ENCODE results near the gene ADAMTSL5. TPM values are rescaled to one million over a fixed set of nuclear protein-coding genes. Genes with fewer than 3 reads are reported as not detected.

ADAMTSL5 gene
- total RNA-seq, 2 donors from 2014 or later = 4.1 to 4.8 TPM

DNA sequence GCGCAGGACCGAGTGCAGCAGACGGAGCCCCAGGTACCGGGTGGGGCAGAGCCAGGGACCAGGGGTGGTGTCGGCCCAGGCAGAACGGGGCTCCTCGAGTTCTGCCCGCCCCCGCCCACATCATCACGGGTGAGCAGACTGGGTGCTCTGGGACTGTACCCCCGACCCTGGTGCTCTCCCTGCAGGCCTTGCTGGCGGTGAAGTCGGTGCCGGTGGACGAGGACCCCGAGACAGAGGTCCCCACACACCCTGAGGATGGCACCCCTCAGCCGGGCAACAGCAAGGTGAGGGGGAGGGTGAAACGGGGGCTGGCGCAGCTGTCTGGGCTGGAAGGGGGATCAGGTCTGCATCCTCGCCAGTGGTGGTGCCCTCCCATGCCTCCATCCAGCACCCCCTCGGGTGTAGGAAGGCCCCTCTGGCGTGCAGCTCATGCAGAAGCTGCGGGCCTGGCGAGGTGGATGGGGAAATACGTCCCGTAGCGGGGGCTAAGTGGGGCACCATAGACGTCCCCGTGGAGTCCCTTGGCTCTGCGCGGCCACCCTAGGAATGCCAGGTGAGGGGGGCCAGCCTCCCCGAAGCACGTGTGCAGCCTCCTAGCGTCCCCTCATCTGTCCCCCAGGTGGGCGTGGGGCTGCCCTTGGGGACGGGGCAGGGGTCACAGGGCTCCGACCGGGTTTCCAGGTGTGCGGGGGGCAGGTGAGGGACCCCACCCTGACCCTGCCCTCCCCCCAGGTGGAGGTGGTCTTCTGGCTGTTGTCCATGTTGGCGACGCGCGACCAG lies 56.5 kb downstream of the ADAMTSL5 start:
- Histone ChIP-seq H3K9me3 (ENCODE audit: control insufficient read depth, low read length) (no peaks in the 10 kb centered on the region), H3K27ac (ENCODE audit: low read depth, low read length) (no peak overlapping the region), H3K4me3 (ENCODE audit: low read length) (no peak overlapping the region), H3K9ac (ENCODE audit: extremely low read depth, low read length, poor library complexity, severe bottlenecking) (no peak overlapping the region), H3K36me3 (ENCODE audit: control insufficient read depth, insufficient read depth, low read length) (no peaks in the 10 kb centered on the region), H3K27me3 (ENCODE audit: control insufficient read depth, insufficient read depth, low read length, poor library complexity, severe bottlenecking) (peaks cover 55% of the 10 kb centered on the region), H3K4me1 (ENCODE audit: control insufficient read depth, insufficient read depth, low read length) (no peaks in the 10 kb centered on the region)
- Mint-ChIP-seq H3K36me3 (ENCODE audit: low read depth) (no peaks in the 10 kb centered on the region), H3K4me3 (no peak overlapping the region), H3K4me1 (no peaks in the 10 kb centered on the region), H3K9me3 (no peaks in the 10 kb centered on the region), H3K27ac (no peak overlapping the region), H3K27me3 (ENCODE audit: insufficient read depth) (peaks cover 73% of the 10 kb centered on the region)
- WGBS, 2 experiments (ENCODE audit: insufficient coverage in 1 of 2, insufficient read length in 1 of 2) = 91 to 94% methylated on average over 22 to 43 of the region's 43 CpGs
- TF ChIP-seq, protein P1, sequence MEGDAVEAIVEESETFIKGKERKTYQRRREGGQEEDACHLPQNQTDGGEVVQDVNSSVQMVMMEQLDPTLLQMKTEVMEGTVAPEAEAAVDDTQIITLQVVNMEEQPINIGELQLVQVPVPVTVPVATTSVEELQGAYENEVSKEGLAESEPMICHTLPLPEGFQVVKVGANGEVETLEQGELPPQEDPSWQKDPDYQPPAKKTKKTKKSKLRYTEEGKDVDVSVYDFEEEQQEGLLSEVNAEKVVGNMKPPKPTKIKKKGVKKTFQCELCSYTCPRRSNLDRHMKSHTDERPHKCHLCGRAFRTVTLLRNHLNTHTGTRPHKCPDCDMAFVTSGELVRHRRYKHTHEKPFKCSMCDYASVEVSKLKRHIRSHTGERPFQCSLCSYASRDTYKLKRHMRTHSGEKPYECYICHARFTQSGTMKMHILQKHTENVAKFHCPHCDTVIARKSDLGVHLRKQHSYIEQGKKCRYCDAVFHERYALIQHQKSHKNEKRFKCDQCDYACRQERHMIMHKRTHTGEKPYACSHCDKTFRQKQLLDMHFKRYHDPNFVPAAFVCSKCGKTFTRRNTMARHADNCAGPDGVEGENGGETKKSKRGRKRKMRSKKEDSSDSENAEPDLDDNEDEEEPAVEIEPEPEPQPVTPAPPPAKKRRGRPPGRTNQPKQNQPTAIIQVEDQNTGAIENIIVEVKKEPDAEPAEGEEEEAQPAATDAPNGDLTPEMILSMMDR (conservative IDR thresholded peaks at IDR 0.05) = no peak
- no peak for DNase-seq

DNA sequence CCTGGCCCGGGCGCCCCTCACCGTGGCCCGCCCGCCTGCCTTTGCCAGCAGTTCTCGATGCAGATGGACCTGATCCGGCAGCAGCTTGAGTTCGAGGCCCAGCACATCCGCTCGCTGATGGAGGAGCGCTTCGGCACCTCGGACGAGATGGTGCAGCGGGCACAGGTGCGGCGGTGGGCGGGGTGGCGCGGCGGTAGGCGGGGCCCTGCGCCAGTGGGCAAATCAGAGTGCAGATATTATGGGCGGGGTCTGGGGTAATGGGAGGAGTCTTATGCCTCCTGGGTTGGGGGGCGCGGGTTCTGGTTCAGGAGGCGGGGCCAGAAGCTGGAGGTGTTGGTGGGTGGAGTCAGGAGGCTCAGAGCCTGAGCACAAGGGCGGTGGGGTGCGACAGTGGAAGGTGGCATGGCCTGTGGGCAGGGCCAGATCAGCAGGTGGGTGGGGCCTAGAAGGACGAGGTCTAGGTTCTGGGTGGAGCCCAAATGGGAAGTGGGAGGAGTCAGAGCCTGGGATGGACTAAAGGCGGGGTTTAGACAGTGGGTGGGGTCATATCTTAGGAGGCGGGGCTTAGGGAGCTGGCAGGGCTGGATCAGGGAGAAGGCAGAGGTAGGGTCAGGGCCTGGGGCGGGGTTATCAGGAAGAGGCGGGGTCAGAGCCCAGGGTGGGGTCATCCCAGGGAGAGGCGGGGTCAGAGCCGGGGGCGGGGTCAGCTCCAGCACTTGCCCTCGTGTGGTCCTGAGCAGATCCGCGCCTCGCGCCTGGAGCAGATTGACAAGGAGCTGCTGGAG lies 57.3 kb downstream of the ADAMTSL5 start:
- H3K4me3 ChIP-seq (ENCODE audit: low read length) = no peak overlapping the region
- TF ChIP-seq, protein P1 (conservative IDR thresholded peaks at IDR 0.05) = no peak
- peaks cover 78% of the 10 kb centered on the region for H3K27me3 Mint-ChIP-seq (ENCODE audit: insufficient read depth)

More for the DNA sequence above, 57.3 kb downstream of the ADAMTSL5 start:
- no peaks in the 10 kb centered on the region for H3K9me3 ChIP-seq (ENCODE audit: control insufficient read depth, low read length)
- WGBS, 2 experiments (ENCODE audit: insufficient coverage in 1 of 2, insufficient read length in 1 of 2) = 83 to 85% methylated on average over 23 to 39 of the region's 42 CpGs
- H3K27ac ChIP-seq (ENCODE audit: low read depth, low read length) = no peak overlapping the region
- no peak overlapping the region for H3K4me3 Mint-ChIP-seq
- no peaks in the 10 kb centered on the region for H3K4me1 Mint-ChIP-seq
- no peaks in the 10 kb centered on the region for H3K36me3 Mint-ChIP-seq (ENCODE audit: low read depth)
- no peak overlapping the region for H3K9ac ChIP-seq (ENCODE audit: extremely low read depth, low read length, poor library complexity, severe bottlenecking)
- no peak overlapping the region for H3K27ac Mint-ChIP-seq
- H3K36me3 ChIP-seq (ENCODE audit: control insufficient read depth, insufficient read depth, low read length) = no peaks in the 10 kb centered on the region
- H3K27me3 ChIP-seq (ENCODE audit: control insufficient read depth, insufficient read depth, low read length, poor library complexity, severe bottlenecking) = peaks cover 62% of the 10 kb centered on the region
- no peaks in the 10 kb centered on the region for H3K4me1 ChIP-seq (ENCODE audit: control insufficient read depth, insufficient read depth, low read length)
- DNase-seq = peak; percentile 98
- H3K9me3 Mint-ChIP-seq = no peaks in the 10 kb centered on the region

Other genes starting within 250 kb of the ADAMTSL5 start
- 100 to 1,000 TPM; 282 to 301 TPM for gene CIRBP, start 243.7 kb downstream of the ADAMTSL5 start, total RNA-seq
- 10 to 100 TPM; 45.1 to 46.0 TPM for gene FAM174C, start 237.5 kb downstream of the ADAMTSL5 start, total RNA-seq
- gene EFNA2, start 227.1 kb downstream of the ADAMTSL5 start, total RNA-seq = 10 to 100 TPM; 28.6 to 30.7 TPM
- 10 to 100 TPM; 57.0 to 62.5 TPM for gene NDUFS7, start 129.1 kb downstream of the ADAMTSL5 start, total RNA-seq
- 10 to 100 TPM; 38.4 to 49.6 TPM for gene GAMT, start 111.5 kb downstream of the ADAMTSL5 start, total RNA-seq
- gene DAZAP1, start 105.4 kb downstream of the ADAMTSL5 start, total RNA-seq = 100 to 1,000 TPM; 154 to 179 TPM
- 1,000 to 10,000 TPM; 1,298 to 1,321 TPM for gene RPS15, start 74.6 kb downstream of the ADAMTSL5 start, total RNA-seq
- under 1 TPM; 0.38 to 0.57 TPM for gene APC2, start 62.9 kb downstream of the ADAMTSL5 start, total RNA-seq
- gene C19orf25, start 33.8 kb downstream of the ADAMTSL5 start, total RNA-seq = 10 to 100 TPM; 40.0 to 51.1 TPM
- gene PCSK4, start 22.7 kb downstream of the ADAMTSL5 start, total RNA-seq = 10 to 100 TPM; 25.2 to 31.6 TPM
- 10 to 100 TPM; 24.7 to 49.4 TPM for gene REEP6, start 21.8 kb downstream of the ADAMTSL5 start, total RNA-seq
- gene PLK5, start 11.1 kb upstream of the ADAMTSL5 start, total RNA-seq = under 1 TPM in 1 of 2 donors, not detected in 1; 0.48 TPM
- gene MEX3D, start 55.3 kb upstream of the ADAMTSL5 start, total RNA-seq = 100 to 1,000 TPM in 1 of 2 donors, 10 to 100 TPM in 1; 94.1 to 103 TPM
- gene MBD3, start 79.8 kb upstream of the ADAMTSL5 start, total RNA-seq = 100 to 1,000 TPM; 108 TPM
- gene UQCR11, start 92.4 kb upstream of the ADAMTSL5 start, total RNA-seq = 100 to 1,000 TPM; 171 to 195 TPM
- gene TCF3, start 139.6 kb upstream of the ADAMTSL5 start, total RNA-seq = 100 to 1,000 TPM; 233 to 268 TPM
- under 1 TPM in 1 of 2 donors, not detected in 1; 0.04 TPM for gene ONECUT3, start 240.5 kb upstream of the ADAMTSL5 start, total RNA-seq